Right forelimb (tissue), 1 donor: ENCODE measurements around the gene ADGRF5.

ENCODE experiments used
- DNase-seq: peaks from one replicate; pipeline ENCODE4 v3.0.0-alpha.2; 2018

ADGRF5 gene, protein sequence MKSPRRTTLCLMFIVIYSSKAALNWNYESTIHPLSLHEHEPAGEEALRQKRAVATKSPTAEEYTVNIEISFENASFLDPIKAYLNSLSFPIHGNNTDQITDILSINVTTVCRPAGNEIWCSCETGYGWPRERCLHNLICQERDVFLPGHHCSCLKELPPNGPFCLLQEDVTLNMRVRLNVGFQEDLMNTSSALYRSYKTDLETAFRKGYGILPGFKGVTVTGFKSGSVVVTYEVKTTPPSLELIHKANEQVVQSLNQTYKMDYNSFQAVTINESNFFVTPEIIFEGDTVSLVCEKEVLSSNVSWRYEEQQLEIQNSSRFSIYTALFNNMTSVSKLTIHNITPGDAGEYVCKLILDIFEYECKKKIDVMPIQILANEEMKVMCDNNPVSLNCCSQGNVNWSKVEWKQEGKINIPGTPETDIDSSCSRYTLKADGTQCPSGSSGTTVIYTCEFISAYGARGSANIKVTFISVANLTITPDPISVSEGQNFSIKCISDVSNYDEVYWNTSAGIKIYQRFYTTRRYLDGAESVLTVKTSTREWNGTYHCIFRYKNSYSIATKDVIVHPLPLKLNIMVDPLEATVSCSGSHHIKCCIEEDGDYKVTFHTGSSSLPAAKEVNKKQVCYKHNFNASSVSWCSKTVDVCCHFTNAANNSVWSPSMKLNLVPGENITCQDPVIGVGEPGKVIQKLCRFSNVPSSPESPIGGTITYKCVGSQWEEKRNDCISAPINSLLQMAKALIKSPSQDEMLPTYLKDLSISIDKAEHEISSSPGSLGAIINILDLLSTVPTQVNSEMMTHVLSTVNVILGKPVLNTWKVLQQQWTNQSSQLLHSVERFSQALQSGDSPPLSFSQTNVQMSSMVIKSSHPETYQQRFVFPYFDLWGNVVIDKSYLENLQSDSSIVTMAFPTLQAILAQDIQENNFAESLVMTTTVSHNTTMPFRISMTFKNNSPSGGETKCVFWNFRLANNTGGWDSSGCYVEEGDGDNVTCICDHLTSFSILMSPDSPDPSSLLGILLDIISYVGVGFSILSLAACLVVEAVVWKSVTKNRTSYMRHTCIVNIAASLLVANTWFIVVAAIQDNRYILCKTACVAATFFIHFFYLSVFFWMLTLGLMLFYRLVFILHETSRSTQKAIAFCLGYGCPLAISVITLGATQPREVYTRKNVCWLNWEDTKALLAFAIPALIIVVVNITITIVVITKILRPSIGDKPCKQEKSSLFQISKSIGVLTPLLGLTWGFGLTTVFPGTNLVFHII (N-terminal part only)

DNA sequence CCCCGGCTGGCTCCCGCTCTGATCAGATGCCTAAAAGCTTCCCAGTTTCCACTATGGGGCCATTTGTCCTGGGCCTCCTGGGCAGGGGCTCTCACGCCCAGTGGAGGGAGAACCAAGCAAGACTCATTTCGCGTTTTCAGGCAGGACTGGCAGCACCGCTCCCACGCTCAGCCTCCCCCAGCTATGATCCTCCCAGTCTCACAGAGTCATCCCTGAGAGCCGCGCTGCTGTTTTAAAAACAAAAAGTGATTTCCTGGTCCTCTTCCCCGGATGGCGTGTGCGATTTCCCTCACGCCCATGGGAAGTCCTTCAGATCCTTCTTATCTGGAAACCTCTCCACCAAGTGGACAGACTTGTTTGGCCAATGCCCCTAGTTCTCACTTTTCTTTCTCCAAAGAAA, at the start of gene ADGRF5:
Gene ADGRF5 (minus strand): TSS at position 208 of the 400 bp plus-strand sequence. CDS start 15,176 bp downstream, outside the sequence.
- no peak for DNase-seq

DNA sequence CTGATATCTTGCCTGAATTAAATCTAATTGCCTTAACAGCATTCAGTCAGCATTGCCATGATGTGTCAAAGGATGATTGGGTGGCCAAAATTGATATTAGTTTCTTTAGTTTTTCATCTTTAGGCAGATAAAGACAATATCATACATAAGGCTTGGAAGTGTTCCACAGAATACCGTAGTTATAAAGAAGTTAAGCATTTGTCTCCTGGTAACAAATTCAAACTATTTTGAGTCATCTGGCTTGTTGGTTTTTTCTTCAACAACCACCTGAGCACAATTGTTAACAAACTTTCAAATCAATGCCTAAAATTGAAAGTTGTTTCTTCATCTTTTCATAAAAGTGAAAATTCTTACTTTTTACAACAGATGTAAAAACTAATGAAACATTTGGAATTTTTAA, 47.5 kb upstream of the ADGRF5 start:
- no peak for DNase-seq

DNA sequence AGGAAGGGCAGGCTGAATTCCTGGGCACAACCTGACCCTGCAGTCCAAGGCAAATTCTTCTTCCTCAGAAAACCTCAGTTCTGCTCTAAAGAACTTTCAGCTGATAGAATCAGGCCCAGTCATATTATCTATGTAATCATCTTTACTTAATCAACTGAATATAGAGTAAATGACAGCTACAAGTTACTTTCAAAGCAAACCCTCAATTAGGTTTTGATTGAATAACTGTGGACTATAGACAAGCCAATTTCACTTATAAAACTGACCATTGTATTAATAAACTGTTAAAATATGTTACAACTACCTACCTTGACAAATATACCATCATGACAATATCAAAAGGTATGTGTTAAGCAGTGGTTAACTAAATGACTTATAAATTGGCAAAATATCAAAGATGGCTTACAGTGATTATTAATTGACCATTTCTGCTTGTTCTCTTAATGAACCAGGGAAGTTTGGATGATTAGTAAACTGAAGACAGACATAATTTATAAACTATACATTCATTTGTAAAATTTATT, 46.1 kb upstream of the ADGRF5 start:
- no peak for DNase-seq

DNA sequence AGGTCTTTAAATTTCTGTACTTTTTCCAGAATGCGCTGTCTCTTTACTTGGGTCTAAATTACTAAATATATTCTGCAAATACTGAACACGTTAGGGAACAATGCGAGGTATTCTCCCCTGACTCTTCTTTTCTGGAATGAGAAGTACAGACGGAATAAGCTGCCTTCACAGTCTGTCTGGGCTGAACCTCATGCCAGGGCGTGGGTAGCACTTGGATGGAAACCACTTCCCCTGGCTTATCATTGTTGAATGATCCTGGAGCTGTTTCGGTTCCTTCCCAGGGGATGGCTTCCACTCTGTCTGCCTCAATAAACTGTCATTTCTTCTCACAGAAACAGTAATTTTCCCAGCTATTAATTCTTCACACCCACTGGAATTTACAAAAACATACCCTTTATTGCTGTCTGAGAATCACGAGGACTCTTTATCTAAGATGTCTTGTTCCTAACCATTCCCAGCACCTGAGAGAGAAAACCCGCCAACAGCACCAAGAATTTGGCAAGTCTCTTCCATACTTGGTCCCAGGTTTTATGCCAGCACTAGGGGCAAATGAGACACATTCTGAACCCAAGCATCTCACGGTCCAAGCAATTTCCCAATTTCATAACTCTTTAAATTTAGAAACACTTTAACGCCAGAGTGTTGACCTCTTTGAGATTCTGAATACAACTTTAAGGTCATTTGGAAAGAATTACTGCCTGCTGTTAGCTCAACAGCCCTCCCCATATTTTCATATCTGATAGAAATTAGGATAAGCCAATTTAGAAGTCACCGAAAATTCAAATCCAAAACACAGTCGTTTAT, 43.2 kb upstream of the ADGRF5 start:
- no peak for DNase-seq

DNA sequence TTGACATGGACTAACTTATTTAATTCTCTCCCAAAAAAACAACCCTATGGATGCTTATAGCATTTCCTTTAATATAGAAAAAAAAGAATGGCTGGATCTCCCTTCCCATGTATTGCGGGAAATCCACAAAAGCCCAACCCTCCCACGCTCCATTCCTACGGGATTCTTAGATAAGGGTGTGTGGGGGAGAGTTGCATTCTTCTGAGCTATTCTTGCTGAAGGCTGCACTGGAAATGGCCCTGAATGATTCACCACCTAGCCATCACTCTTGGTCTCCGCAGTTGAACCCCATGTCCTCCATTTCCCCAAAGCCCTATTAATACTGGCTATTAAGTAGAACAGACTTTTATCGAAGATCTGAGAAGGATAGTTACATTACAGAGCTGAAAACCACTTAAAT, 41.9 kb upstream of the ADGRF5 start:
- DNase-seq: no peak

DNA sequence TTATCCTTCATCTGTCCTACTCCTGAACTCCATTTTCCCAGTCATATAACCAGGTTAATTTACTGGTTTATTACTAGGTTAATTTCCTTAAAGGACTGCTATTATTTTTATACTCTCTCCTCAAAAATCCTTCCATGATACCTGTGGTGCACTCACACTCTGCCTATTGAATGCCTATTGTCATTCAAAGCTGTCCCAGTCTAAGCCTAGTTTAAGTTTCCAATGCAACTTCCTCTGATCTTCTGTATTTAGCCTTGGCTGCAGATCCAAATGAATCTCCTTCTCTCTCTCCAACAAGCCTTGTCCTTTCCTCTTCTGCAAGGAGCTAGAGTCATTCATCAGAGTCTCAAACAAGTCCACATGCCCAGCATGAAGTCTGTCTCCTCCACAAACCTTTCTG, 41.3 kb upstream of the ADGRF5 start:
- no peak for DNase-seq

DNA sequence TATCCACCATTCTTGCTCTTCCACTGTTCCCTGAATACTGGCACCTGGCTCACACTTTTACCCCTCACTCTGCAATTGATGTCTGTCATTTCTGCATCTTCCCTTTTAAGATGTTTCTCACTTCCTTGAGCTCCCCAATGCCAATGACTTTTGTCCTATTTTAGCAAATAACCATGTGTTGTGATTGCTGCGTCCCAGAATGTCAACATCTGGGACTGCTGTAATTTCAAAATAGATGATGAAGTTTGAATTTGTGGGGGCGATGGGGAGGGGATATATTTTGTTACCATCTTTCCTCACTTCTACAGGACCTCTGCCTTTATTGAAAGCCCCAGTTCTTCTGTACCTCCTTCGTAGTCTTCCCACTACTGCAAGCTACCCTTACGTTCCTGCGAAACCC, 40.0 kb upstream of the ADGRF5 start:
- DNase-seq: no peak

DNA sequence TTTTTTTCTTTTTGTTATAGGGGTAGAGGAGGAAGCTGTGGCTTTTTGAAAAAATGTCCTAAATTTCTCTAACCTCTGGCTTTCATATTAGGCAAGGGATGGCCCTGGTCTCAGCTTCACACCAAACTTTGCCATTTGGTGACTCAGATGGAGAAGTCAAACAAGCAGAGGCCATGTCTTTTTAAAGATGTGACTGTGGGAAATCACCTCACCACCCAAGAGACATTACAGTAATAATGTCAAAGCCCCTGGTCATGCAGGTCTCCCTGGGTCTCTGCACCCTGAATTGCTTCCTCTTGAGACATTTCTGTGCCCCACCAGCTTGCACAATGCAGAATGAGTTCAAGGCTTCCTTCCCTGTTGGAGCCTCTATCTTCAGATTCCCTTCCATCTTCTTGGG, 39.5 kb upstream of the ADGRF5 start:
- DNase-seq: no peak

DNA sequence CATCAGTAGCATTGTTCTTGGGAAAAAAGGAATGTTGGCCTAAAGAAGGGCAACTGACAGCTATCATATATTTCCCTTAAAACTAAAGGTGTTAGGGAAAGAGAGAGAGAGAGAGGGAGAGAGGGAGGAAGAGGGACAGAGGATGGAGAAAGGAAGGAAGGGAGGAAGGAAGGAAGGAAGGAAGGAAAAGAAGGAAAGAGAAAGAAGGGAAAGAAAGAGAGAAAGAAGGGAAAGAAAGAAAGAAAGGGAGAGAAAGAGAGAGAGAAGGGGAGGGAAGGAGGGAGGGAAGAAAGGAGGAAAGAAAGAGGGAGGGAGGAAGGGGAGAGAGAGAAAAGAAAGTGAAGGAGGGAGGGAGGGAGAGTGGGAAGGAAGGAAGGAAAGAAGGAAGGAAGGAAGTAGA, 37.7 kb upstream of the ADGRF5 start:
- DNase-seq: no peak

DNA sequence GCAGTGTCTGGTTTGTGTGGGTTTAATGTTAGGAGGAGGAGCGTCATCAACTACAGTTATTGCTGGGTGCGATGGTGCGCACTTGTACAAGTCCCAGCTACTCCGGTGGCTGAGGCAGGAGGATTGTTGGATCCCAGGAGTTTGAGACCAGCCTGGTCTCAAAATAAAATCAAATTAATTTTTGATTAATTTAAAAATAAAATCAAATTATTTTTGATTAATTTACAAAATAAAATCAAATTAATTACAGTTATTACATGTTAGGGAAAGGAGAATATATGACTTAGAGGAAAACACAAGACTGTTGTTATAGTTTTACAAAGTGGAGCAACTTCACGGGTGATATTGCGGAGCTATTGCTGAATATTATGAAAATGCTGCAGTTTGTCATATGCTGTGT, 34.7 kb upstream of the ADGRF5 start:
- DNase-seq: no peak

DNA sequence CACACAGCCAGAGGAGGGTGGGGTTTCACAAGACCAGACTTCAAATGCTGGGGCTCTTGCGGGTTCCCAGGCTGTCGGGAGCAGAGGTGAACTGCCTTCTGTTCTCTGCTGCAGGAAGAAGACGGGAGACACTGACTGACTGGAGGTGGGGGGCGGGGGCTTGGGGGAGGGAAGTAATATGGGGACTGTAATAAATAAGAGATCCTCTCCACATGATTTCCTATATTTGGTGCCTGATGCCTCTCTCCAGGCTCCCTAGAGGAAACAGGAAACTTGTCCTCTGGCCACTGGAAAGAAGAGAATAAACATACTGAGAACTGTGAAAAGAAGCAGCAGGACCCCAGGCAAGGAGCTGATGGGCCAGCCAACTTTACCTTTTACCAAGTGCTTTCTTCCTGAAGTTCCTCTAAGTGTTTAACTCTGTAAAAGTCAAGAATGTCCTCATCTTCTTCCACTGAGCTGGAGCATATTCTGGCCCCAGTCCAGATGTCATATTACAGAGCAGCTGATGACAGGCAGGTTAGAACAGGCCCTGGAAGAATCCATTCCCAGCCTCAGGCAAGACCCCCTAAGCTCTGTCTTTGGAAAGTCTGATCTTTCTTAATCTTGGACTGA, 33.2 kb upstream of the ADGRF5 start:
- no peak for DNase-seq

DNA sequence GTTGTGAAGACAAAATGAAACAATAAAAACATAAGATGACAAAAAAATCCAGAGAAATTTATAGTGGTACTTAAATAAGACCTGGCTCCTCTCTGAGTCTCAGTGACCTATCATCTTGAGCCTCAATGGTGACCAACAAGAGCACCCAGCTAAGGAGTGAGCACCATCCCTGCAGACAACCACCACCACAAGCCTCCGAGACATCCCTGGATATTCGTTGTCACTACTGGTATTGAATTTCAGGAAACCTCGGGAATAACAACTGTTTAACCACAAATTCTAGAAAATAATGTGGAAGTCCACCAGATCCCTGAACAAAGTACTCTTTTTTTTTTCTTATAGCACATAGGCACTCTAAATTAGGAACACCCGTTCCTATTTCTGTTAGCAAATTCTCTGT, 32.2 kb upstream of the ADGRF5 start:
- no peak for DNase-seq

DNA sequence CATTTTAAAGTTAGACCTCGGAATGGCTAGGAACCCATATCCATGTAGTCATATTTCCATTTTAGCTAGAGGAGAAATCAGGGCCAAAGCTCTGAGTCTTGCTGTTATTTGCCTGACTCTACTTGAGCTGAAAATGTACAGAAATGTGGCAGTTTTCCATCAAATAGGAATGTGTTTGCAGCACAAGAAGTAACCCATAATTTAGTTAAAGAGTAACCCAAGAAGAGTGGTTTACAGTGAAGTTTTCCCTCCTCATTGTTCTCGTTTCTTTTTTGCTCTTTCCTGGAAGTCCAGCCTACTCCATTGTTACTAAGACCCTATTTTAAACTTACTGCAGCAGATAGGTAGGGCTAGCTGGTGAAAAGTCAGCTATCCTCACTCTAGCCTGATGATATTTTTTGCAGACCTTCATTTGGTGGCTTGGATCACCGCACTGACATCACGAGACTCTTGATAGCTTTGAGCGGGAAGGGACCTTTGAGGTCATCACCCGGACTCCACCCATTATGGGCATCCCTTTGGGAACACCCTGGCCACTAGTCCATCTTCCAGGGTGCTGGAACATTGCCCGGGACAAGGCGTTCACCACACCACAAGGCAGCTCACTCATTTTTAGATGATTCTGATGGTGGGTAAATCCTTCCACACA, 28.0 kb upstream of the ADGRF5 start:
- DNase-seq: no peak

DNA sequence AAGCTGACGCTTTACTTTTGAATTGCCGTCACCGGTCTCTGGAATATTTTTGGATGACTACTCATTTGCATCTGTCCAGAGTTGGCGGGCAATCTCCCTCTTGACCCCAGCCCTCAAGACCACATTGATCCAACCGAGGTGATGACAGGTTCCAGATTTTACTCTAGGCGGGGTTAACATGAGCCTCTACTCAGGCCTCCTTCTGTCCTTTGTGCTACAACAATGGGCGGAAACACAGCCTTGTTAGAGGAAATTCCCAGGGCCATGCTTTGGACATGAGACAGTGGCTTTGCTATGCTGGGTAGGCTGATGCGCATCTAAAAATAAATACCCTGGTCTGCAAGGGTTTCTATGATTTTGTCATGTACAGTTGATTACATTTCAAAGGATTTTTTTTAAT, 27.0 kb upstream of the ADGRF5 start:
- DNase-seq: no peak

DNA sequence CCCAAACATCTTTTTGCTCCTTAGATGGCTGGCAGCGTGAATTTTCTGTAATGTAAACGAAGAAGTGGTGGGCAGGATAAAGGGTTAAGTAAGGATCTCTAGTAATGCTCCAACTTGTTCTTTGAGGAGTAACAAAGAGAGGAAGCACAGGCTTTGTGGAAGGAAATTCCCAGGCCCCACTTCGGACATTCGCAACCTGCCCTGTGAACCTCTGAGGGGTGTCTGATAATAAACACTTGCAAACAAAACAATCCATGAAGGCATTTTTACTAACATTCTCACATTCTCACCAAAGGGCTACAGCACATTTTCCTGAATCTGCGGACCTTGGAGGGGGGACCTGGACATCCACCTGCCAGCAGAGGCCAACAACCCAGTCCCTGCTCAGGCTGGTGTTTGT, 25.8 kb upstream of the ADGRF5 start:
- DNase-seq: no peak

DNA sequence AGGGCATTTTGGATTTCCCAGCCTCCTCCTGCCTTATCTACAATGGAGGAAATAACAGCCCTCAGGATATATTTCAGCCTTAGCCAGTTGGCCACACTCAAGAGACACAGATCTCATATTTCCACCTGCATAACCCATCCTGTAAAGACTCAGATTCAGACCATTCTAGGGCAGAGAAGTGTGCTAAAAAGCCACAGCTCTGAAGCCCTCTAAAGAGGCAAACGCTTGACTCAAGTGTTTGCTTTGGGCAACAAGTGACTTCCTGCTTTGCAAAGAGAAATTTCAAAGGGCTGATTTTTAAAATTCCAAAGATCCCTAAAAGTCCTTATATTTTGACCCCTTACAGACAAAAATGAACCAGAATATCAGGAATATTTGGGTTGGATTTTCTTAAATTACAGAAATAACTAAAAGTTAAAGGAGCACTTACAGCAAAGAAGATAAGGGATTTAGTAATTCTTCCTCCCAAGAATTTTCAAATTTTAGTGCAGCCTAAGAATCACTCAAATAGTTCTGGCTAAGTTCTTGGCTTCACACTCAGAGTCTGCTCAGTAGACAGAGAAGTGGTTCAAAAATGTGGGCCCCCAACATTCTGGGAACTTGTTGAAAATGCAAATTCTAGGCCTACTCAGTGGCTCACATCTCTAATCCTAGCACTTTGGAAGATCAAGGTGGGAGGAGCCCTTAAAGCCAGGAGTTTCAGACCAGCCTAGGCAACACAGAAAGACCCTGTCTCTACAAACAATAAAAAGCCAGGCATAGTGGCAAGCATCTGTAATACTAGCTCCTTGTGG, 18.9 kb upstream of the ADGRF5 start:
- no peak for DNase-seq

DNA sequence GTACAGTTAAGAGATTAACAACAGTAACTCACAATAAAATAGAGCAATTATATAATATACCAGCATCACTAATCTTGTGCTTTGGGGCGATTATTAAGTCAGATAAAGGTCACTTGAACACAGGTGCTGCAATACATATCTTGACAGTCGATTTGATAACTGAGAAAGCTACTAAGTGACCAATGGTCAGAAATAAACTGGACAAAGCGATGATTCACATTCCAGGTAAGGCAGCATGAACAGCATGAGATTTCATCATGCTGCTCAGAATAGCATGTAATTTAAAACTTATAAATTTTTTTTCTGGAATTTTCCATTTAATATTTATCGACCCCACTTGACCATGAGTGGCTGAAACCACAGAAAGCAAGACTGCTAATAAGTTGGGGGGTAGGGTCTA, 15.9 kb upstream of the ADGRF5 start:
- no peak for DNase-seq

DNA sequence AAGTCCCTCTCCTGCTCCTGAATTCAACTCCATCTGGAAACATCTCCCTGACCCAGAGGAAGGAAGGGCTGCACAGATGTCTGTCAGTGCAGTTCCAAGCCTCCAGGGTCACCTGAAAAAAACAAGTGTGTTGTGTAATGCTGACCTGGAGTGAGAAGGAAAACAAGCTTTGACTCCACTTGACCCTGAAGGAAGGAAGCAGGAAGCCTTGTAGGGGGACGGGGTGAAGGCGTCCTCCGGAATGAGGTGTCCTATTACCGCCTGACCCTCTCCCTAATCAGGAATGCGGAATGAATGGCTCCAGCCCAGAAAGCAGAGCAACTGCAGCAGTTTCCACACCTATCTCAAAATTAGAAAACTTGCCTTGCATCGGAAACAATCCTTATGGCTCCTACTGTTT, 13.9 kb upstream of the ADGRF5 start:
- no peak for DNase-seq

DNA sequence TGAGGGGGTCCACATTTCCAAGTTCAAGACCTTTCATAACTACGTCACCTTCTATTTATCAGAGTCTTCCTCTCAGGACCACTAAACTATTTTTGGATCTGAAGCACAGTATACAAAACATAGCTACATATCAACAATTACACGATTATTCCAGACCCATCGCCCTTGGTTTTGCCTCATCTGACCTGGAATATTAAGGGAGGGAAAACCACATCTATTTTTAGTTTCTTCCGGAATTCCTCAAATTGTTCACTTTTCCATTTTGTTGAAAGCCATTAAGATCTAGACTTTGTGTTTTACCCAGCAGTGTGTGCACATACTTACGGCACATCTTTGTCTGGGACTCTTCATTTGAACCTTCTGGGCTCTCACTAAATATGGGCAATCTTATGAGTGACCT, 12.0 kb upstream of the ADGRF5 start:
- no peak for DNase-seq
